ENCODE measurements around the gene PATJ.

DNA sequence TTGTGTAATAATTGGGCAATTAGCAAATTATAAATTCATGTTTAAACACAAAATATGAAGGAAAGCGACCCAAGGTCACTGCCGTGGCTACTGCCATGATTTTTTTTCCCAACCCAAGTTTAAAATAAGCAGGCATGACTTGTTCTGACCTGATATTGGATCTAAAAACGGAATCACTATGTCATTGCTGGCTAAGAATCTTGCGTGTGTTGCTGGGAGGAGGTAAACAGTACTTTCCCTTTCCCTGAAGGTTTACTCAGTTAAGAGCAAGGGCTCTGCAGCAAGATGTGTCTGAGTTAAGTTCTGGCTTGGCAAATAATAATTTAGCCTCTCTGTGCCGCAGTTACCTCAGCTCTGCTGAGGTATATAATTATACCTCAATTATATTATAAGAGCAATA, 326.7 kb downstream of the PATJ start:
- TF ChIP-seq POLR2AphosphoS5 (IDR thresholded peaks at IDR 0.05; ENCODE audit: low read depth, low read length) (no peak), TAF1 (IDR thresholded peaks at IDR 0.05; ENCODE audit: borderline replicate concordance, insufficient read depth, low read length) (no peak), SIN3A (IDR thresholded peaks at IDR 0.05; ENCODE audit: borderline replicate concordance, insufficient read depth, low read length) (no peak)
